SK-N-MC (cell line): ENCODE results near the gene GAN.

ENCODE experiments used
- EZH2 ChIP-seq: fragments of 200-600 bp; sonication (generic); IDR thresholded peaks from one replicate; pipeline ENCODE4 v1.6.1; 2017; ENCODE audit warnings: antibody characterized with exemption
- FOXP2 ChIP-seq: optimal IDR thresholded peaks from 2 replicates; pipeline ENCODE3; 2011; ENCODE audit warnings: mild to moderate bottlenecking, moderate library complexity; ENCODE audit not compliant: insufficient read depth; ENCODE audit errors: extremely low read length, control extremely low read depth
- POLR2AphosphoS5 ChIP-seq: IDR thresholded peaks from 2 replicates; pipeline ENCODE4 v1.6.1; 2012; ENCODE audit warnings: mild to moderate bottlenecking, low read depth, low read length, borderline replicate concordance

GRCh38 chr16:81388357-81388756 is 73.6 kb downstream of the GAN start:
- TF ChIP-seq POLR2AphosphoS5 = no peak
- no peak for TF ChIP-seq EZH2
- no peak for TF ChIP-seq FOXP2
